ENCODE data around the gene NCKIPSD. TPM values are rescaled to one million over a fixed set of nuclear protein-coding genes. Genes with fewer than 3 reads are reported as not detected.

Gene NCKIPSD
- total RNA-seq, 1 experiment from 2014 or later, result 36.9 TPM

DNA sequence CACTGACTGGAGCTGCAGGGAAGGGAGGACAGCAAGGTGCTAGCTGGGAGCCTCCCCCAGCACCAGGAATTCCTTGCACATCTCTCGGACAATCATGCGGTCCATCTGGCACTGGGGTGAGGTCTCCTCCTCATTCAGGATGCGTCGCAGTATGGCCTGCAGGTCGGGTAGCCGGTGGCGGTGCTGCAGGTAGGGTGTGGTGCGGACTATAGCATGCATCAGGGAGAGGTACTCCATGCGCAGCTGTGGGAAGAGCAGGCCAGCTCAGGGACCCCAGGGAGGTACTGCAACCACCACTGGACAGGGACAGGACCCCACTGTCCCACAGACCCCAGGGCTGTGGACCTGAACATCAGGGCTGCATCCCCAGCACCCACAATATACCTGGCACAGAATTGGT is 11.2 kb downstream of the NCKIPSD start:
- Histone ChIP-seq H3K9ac (ENCODE audit: low read length) (no peak overlapping the region), H3K27ac (ENCODE audit: low read depth, low read length) (no peak overlapping the region), H3K79me2 (ENCODE audit: insufficient read depth, low read length) (no peaks in the 10 kb centered on the region), H3K9me3 (ENCODE audit: control insufficient read depth in 1 of 2, insufficient read depth in 1 of 2, low read depth in 1 of 2, low read length in 2 of 2) (no peaks in the 10 kb centered on the region), H3K27me3 (ENCODE audit: insufficient read depth, low read length) (no peaks in the 10 kb centered on the region), H2AFZ (ENCODE audit: low read depth, low read length, poor library complexity, severe bottlenecking) (no peak overlapping the region), H3K4me1 (ENCODE audit: control insufficient read depth in 1 of 2, insufficient read depth in 2 of 2, low read length in 2 of 2) (no peaks in the 10 kb centered on the region), H3K36me3 (ENCODE audit: control insufficient read depth in 1 of 2, insufficient read depth in 2 of 2, low read length in 2 of 2) (peaks cover 11 to 30% of the 10 kb centered on the region in 2 experiments; a peak in 3 of 4 replicates), H3K4me2 (ENCODE audit: low read length) (no peak overlapping the region), H4K20me1 (ENCODE audit: insufficient read depth) (no peaks in the 10 kb centered on the region), H3K4me3 (replicated peaks in 1 of 2; ENCODE audit: low read depth in 1 of 2, low read length in 2 of 2) (no peak overlapping the region), H3K9me2 (ENCODE audit: insufficient read depth) (no peaks in the 10 kb centered on the region)
- ChIA-PET CTCF (interaction anchor here (1.9 kb wide), 1 partner anchor 11 kb away, joined by 5 read pairs; the partner anchor contains the start of gene NCKIPSD), RAD21 (ENCODE audit: low non-redundant PET in 1 of 2, low total read pairs in 2 of 2, uncharacterized antibody in 2 of 2, unreplicated experiment in 2 of 2) (no interaction called here), POLR2A (interaction anchor here (0.9 kb wide), 1 partner anchor 10 kb away, joined by 3 read pairs; no protein-coding TSS in a partner anchor)
- intact Hi-C loops (cut with micrococcal nuclease), result no loop called here
- DNase-seq (ENCODE audit: low read depth, low spot score), result no peak
- TF ChIP-seq SRF (IDR thresholded peaks at IDR 0.05; ENCODE audit: low read depth), result no peak
- no peak for ATAC-seq
- no TSS peak for BruUV-seq (replicated peaks)

DNA sequence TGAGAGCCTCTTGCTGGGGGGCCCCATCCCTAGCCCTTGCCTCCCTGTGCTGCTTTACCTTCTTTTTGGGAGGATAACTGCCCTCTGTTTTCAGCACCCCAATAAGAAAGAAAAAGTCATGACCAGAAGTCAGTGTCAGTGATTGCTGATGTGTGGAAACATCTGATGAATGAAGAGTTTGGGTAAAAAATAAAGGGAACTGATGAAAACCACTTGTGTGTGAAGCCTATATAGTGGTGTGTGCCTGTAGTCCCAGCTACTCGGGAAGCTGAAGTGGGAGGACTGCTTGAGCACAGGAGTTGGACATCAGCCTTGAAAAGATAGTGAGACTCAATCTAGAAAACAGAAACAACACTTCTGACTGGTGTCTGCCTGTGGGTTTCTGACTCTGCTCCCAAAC is 13.2 kb downstream of the NCKIPSD start:
- ATAC-seq, result no peak
- Histone ChIP-seq H3K4me3 (replicated peaks in 1 of 2; ENCODE audit: low read depth in 1 of 2, low read length in 2 of 2) (no peak overlapping the region), H2AFZ (ENCODE audit: low read depth, low read length, poor library complexity, severe bottlenecking) (no peak overlapping the region), H3K27me3 (ENCODE audit: insufficient read depth, low read length) (no peaks in the 10 kb centered on the region), H3K9me2 (ENCODE audit: insufficient read depth) (no peaks in the 10 kb centered on the region), H4K20me1 (ENCODE audit: insufficient read depth) (no peaks in the 10 kb centered on the region), H3K9ac (ENCODE audit: low read length) (no peak overlapping the region), H3K9me3 (ENCODE audit: control insufficient read depth in 1 of 2, insufficient read depth in 1 of 2, low read depth in 1 of 2, low read length in 2 of 2) (no peaks in the 10 kb centered on the region), H3K36me3 (ENCODE audit: control insufficient read depth in 1 of 2, insufficient read depth in 2 of 2, low read length in 2 of 2) (peaks cover 11 to 18% of the 10 kb centered on the region in 2 experiments; a peak in 3 of 4 replicates), H3K4me2 (ENCODE audit: low read length) (no peak overlapping the region), H3K4me1 (ENCODE audit: control insufficient read depth in 1 of 2, insufficient read depth in 2 of 2, low read length in 2 of 2) (no peaks in the 10 kb centered on the region), H3K27ac (ENCODE audit: low read depth, low read length) (no peak overlapping the region), H3K79me2 (ENCODE audit: insufficient read depth, low read length) (no peaks in the 10 kb centered on the region)
- intact Hi-C loops (cut with micrococcal nuclease), result no loop called here
- CTCF ChIA-PET, result no interaction called here
- no TSS peak for BruUV-seq (replicated peaks)
- POLR2A ChIA-PET, result no interaction called here
- RAD21 ChIA-PET (ENCODE audit: low non-redundant PET in 1 of 2, low total read pairs in 2 of 2, uncharacterized antibody in 2 of 2, unreplicated experiment in 2 of 2), result no interaction called here
- DNase-seq (ENCODE audit: low read depth, low spot score), result no peak
- TF ChIP-seq TCF7L2 (IDR thresholded peaks at IDR 0.05; ENCODE audit: borderline replicate concordance, extremely low read depth, insufficient read depth, insufficient read length), result no peak
- TF ChIP-seq ZNF274 (IDR thresholded peaks at IDR 0.05; ENCODE audit: low read depth, low read length), result no peak
- TF ChIP-seq ZFX (IDR thresholded peaks at IDR 0.05), result no peak
- TF ChIP-seq SRF (IDR thresholded peaks at IDR 0.05; ENCODE audit: low read depth), result no peak
- TF ChIP-seq EZH2 (IDR thresholded peaks at IDR 0.05), result no peak
- no peak for TF ChIP-seq YY1 (IDR thresholded peaks at IDR 0.05; ENCODE audit: extremely low read depth, insufficient replicate concordance, low read depth, low read length)
- TF ChIP-seq CBX3 (IDR thresholded peaks at IDR 0.05; ENCODE audit: low read depth), result no peak
- no peak for TF ChIP-seq POLR2A (IDR thresholded peaks at IDR 0.05; ENCODE audit: borderline replicate concordance, extremely low read depth, insufficient read depth, insufficient read length)
- no peak for TF ChIP-seq SIN3A (IDR thresholded peaks at IDR 0.05; ENCODE audit: low read depth)
- no peak for TF ChIP-seq FOSL1 (IDR thresholded peaks at IDR 0.05; ENCODE audit: low read depth)
- TF ChIP-seq RAD21 (IDR thresholded peaks at IDR 0.05; ENCODE audit: low read depth), result no peak
- TF ChIP-seq, protein P1, sequence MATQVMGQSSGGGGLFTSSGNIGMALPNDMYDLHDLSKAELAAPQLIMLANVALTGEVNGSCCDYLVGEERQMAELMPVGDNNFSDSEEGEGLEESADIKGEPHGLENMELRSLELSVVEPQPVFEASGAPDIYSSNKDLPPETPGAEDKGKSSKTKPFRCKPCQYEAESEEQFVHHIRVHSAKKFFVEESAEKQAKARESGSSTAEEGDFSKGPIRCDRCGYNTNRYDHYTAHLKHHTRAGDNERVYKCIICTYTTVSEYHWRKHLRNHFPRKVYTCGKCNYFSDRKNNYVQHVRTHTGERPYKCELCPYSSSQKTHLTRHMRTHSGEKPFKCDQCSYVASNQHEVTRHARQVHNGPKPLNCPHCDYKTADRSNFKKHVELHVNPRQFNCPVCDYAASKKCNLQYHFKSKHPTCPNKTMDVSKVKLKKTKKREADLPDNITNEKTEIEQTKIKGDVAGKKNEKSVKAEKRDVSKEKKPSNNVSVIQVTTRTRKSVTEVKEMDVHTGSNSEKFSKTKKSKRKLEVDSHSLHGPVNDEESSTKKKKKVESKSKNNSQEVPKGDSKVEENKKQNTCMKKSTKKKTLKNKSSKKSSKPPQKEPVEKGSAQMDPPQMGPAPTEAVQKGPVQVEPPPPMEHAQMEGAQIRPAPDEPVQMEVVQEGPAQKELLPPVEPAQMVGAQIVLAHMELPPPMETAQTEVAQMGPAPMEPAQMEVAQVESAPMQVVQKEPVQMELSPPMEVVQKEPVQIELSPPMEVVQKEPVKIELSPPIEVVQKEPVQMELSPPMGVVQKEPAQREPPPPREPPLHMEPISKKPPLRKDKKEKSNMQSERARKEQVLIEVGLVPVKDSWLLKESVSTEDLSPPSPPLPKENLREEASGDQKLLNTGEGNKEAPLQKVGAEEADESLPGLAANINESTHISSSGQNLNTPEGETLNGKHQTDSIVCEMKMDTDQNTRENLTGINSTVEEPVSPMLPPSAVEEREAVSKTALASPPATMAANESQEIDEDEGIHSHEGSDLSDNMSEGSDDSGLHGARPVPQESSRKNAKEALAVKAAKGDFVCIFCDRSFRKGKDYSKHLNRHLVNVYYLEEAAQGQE (IDR thresholded peaks at IDR 0.05; ENCODE audit: low read depth), result no peak
- no peak for TF ChIP-seq SP1 (IDR thresholded peaks at IDR 0.05; ENCODE audit: low read depth)
- no peak for TF ChIP-seq JUND (IDR thresholded peaks at IDR 0.05)
